ENCODE results near the gene TRPC6.
"Not testable (repeated sequence)": the region's sequence is repeated elsewhere in the genome, so short reads cannot be mapped to it uniquely, and the experiment has no call there.

DNA sequence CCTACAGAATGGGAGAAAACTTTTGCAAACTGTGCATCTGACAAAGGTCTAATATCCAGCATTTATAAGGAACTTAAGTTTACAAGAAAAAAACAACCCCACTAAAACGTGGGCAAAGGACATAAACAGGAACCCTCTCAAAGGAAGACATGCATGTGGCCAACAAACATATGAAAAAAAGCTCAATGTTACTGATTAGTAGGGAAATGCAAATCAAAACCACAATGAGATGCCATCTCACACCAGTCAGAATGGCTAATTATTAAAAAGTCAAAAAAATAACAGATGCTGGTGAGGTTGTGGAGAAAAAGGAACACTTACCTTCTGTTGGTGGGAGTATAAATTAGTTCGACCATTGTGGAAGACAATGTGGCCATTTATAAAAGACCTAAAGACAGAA, 145.1 kb downstream of the TRPC6 start:
- TF ChIP-seq, protein P1, sequence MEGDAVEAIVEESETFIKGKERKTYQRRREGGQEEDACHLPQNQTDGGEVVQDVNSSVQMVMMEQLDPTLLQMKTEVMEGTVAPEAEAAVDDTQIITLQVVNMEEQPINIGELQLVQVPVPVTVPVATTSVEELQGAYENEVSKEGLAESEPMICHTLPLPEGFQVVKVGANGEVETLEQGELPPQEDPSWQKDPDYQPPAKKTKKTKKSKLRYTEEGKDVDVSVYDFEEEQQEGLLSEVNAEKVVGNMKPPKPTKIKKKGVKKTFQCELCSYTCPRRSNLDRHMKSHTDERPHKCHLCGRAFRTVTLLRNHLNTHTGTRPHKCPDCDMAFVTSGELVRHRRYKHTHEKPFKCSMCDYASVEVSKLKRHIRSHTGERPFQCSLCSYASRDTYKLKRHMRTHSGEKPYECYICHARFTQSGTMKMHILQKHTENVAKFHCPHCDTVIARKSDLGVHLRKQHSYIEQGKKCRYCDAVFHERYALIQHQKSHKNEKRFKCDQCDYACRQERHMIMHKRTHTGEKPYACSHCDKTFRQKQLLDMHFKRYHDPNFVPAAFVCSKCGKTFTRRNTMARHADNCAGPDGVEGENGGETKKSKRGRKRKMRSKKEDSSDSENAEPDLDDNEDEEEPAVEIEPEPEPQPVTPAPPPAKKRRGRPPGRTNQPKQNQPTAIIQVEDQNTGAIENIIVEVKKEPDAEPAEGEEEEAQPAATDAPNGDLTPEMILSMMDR (IDR thresholded peaks at IDR 0.05) = not testable (repeated sequence)
- TF ChIP-seq POLR2A, POLR2AphosphoS5 (IDR thresholded peaks at IDR 0.05): not testable (repeated sequence)

Measured in prostate gland (tissue), 2 donors.